ENCODE measurements around the gene SLC13A3. TPM values are rescaled to one million over a fixed set of nuclear protein-coding genes. Genes with fewer than 3 reads are reported as not detected.

SLC13A3 gene
- total RNA-seq, 4 donors from 2014 or later = 0.62 to 1.6 (median 0.80) TPM

DNA sequence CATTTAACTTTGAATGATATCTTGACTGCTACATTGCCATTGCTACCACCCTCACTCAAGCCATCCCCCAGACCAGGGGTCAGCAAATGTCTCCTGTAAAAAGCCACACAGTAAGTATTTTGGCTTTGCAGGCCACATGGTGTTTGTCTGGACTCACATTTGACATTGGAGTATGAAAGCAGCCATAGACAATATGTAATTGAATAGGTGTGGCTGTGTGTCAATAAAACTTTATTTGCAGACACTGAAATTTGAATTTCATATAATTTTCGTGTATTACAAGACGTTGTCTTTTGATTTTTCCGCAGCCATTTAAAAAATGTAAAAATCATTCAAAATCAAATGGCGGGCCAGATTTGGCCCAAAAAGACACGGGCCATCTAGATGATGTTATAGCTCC is 64.5 kb downstream of the SLC13A3 start:
- no peaks in the 10 kb centered on the region for H3K4me1 ChIP-seq
- TF ChIP-seq EP300 (IDR thresholded peaks at IDR 0.05) (no peak), POLR2A (IDR thresholded peaks at IDR 0.05) (no peak)
- H3K27me3 ChIP-seq = no peaks in the 10 kb centered on the region
- no peak overlapping the region for H3K27ac ChIP-seq
- 91 to 92% methylated on average over 5 of the region's 5 CpGs for WGBS, 2 donors (ENCODE audit: low coverage in 1 of 2)
- H3K36me3 ChIP-seq = no peaks in the 10 kb centered on the region
- no peak overlapping the region for H3K4me3 ChIP-seq
- H3K9me3 ChIP-seq = no peaks in the 10 kb centered on the region
- no peak for ATAC-seq

GRCh38 chr20:46584508-46584907 is 66.8 kb downstream of the SLC13A3 start:
- no peak for ATAC-seq
- 49 to 63% methylated on average over 2 of the region's 2 CpGs for WGBS, 2 donors (ENCODE audit: low coverage in 1 of 2)

DNA sequence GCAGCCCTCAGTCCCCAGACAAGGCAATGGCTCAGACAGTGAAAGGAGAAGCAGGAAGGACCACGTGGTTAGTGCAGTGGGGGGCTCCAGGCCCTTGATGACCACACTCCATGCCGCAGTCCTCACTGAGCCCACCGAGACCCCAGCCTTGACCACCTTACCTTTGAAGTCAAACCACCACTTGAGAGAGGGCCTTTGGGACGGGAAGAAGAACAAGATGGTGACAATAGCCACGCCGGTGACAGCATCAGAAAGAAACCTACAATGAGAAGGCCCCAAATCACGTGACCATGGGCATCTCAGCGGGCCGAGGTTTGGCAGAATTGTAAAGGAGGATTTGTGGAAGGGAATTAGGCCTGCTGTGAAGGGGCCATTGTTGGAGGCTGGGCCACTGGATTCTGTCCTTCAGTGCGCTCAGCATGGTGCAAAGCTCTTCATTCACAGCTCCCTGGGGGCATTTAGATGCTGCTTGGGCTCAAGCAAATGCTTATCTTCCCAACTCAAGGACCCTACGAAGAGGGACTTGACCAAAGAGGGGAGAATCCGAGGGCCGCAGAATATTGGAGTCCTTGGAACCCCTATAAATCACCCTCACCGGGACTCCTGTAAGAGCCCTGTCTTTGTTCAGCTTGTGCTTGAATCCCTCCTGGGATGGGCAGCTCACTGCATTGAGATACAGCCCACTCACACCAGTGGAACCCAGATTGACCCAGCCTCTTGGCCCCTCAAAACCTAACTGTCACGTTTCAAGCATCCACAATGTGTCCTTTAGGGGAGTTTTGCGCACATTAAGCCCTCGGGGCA is 67.6 kb downstream of the SLC13A3 start:
- Histone ChIP-seq H3K27me3 (no peaks in the 10 kb centered on the region), H3K4me1 (no peaks in the 10 kb centered on the region), H3K36me3 (no peaks in the 10 kb centered on the region), H3K4me3 (no peak overlapping the region), H3K9me3 (no peaks in the 10 kb centered on the region), H3K27ac (no peak overlapping the region)
- no peak for ATAC-seq
- TF ChIP-seq POLR2A (IDR thresholded peaks at IDR 0.05) = no peak
- TF ChIP-seq EP300 (IDR thresholded peaks at IDR 0.05) = no peak
- TF ChIP-seq POLR2AphosphoS5 (IDR thresholded peaks at IDR 0.05) = no peak
- TF ChIP-seq CTCF (IDR thresholded peaks at IDR 0.05) = no peak
- WGBS, 2 donors (ENCODE audit: low coverage in 1 of 2) = 78 to 79% methylated on average over 7 to 13 of the region's 17 CpGs

More at GRCh38 chr20:46584508-46584907, 66.8 kb downstream of the SLC13A3 start:
- Histone ChIP-seq H3K4me1 (no peaks in the 10 kb centered on the region), H3K27ac (no peak overlapping the region), H3K36me3 (no peaks in the 10 kb centered on the region), H3K4me3 (no peak overlapping the region), H3K9me3 (no peaks in the 10 kb centered on the region), H3K27me3 (no peaks in the 10 kb centered on the region)
- TF ChIP-seq CTCF (IDR thresholded peaks at IDR 0.05) = no peak

DNA sequence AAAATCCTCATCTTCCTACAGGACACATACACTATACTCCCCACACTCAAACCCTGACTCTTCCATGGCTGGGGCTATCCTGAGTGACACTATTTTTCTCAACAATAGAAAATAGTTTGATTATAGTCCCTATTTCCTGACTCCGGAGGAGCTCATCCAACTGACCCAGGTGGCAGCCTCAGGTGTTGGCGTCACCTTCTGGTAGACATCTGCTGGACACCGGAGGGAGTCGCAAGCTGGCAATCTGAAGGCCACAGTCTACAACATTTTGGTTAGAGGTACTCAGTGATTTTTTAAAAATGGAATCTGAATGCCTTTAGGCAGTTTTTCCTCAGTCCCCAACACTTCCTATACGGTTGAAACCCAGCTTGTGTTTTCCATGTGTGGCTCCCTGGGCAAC is 68.6 kb downstream of the SLC13A3 start:
- no peak for ATAC-seq
- no peak for TF ChIP-seq EP300 (IDR thresholded peaks at IDR 0.05)
- no peak for TF ChIP-seq POLR2A (IDR thresholded peaks at IDR 0.05)
- TF ChIP-seq CTCF (IDR thresholded peaks at IDR 0.05) = no peak
- no peak for TF ChIP-seq POLR2AphosphoS5 (IDR thresholded peaks at IDR 0.05)
- 81 to 92% methylated on average over 2 to 4 of the region's 5 CpGs for WGBS, 2 donors (ENCODE audit: low coverage in 1 of 2)

GRCh38 chr20:46581391-46581790 is 69.9 kb downstream of the SLC13A3 start:
- H3K27ac ChIP-seq = no peak overlapping the region
- H3K27me3 ChIP-seq = peaks cover 4% of the 10 kb centered on the region
- H3K4me1 ChIP-seq = no peaks in the 10 kb centered on the region
- 59 to 80% methylated on average over 2 to 3 of the region's 3 CpGs for WGBS, 2 donors (ENCODE audit: low coverage in 1 of 2)
- no peaks in the 10 kb centered on the region for H3K36me3 ChIP-seq
- no peak for ATAC-seq
- no peaks in the 10 kb centered on the region for H3K9me3 ChIP-seq
- H3K4me3 ChIP-seq = no peak overlapping the region
- TF ChIP-seq EP300 (IDR thresholded peaks at IDR 0.05) (no peak), POLR2A (IDR thresholded peaks at IDR 0.05) (no peak), CTCF (IDR thresholded peaks at IDR 0.05) (no peak), POLR2AphosphoS5 (IDR thresholded peaks at IDR 0.05) (no peak)

More for the DNA sequence above, 68.6 kb downstream of the SLC13A3 start:
- Histone ChIP-seq H3K4me3 (no peak overlapping the region), H3K4me1 (no peaks in the 10 kb centered on the region), H3K9me3 (no peaks in the 10 kb centered on the region), H3K27me3 (no peaks in the 10 kb centered on the region), H3K27ac (no peak overlapping the region), H3K36me3 (no peaks in the 10 kb centered on the region)

Measured in gastroesophageal sphincter (tissue), 4 donors.